ENCODE measurements around the gene UBE2H. TPM values are rescaled to one million over a fixed set of nuclear protein-coding genes. Genes with fewer than 3 reads are reported as not detected.

UBE2H gene
- total RNA-seq, 1 donor from 2014 or later, result 68.5 TPM

- Histone ChIP-seq H3K4me1 (peaks cover 45% of the 10 kb centered on the region), H3K4me3 (peak overlapping the region; percentile 69 to 92), H3K27ac (peak overlapping the region; percentile 99), H3K9me3 (no peaks in the 10 kb centered on the region), H3K27me3 (no peaks in the 10 kb centered on the region), H3K36me3 (no peaks in the 10 kb centered on the region)
- DNase-seq (ENCODE audit: extremely low spot score in 2 of 2), result no peak
- TF ChIP-seq POLR2AphosphoS5 (IDR thresholded peaks at IDR 0.05; ENCODE audit: insufficient read depth in 1 of 2, low read depth in 1 of 2) (no peak), CTCF (IDR thresholded peaks at IDR 0.05) (no peak), POLR2A (IDR thresholded peaks at IDR 0.05) (no peak)
- intact Hi-C loops (cut with DNase I), result loop anchor here (10.0 kb wide), 1 partner anchor 126 kb away; no protein-coding TSS in a partner anchor
Measured at GRCh38 chr7:129950191-129950932, 2.4 kb downstream of the UBE2H start.

- H3K27ac ChIP-seq, result peak overlapping the region; percentile 99
- no peaks in the 10 kb centered on the region for H3K27me3 ChIP-seq
- H3K4me1 ChIP-seq, result peaks cover 45% of the 10 kb centered on the region
- DNase-seq (ENCODE audit: extremely low spot score in 2 of 2), result no peak
- intact Hi-C loops (cut with DNase I), result loop anchor here (10.0 kb wide), 1 partner anchor 125 kb away; no protein-coding TSS in a partner anchor
- no peaks in the 10 kb centered on the region for H3K36me3 ChIP-seq
- peak overlapping the region; percentile 69 to 92 for H3K4me3 ChIP-seq
- no peaks in the 10 kb centered on the region for H3K9me3 ChIP-seq
- TF ChIP-seq POLR2AphosphoS5 (IDR thresholded peaks at IDR 0.05; ENCODE audit: insufficient read depth in 1 of 2, low read depth in 1 of 2) (peak in 1 of 2 donors; percentile 7), CTCF (IDR thresholded peaks at IDR 0.05) (no peak), POLR2A (IDR thresholded peaks at IDR 0.05) (no peak)
Measured at GRCh38 chr7:129949292-129950133, 3.2 kb downstream of the UBE2H start.

- Histone ChIP-seq H3K4me3 (peak overlapping the region; percentile 69 to 92), H3K27me3 (no peaks in the 10 kb centered on the region), H3K27ac (peak overlapping the region; percentile 99), H3K9me3 (no peaks in the 10 kb centered on the region), H3K4me1 (peaks cover 45% of the 10 kb centered on the region), H3K36me3 (no peaks in the 10 kb centered on the region)
- peak; percentile 65 to 78 for TF ChIP-seq POLR2AphosphoS5 (IDR thresholded peaks at IDR 0.05; ENCODE audit: insufficient read depth in 1 of 2, low read depth in 1 of 2)
- TF ChIP-seq POLR2A (IDR thresholded peaks at IDR 0.05), result no peak
- intact Hi-C loops (cut with DNase I), result no loop called here
- peak in 1 of 2 donors; percentile 96 for DNase-seq (ENCODE audit: extremely low spot score in 2 of 2)
Measured at GRCh38 chr7:129948877-129949291, 3.9 kb downstream of the UBE2H start.

GRCh38 chr7:129948338-129948737 is 4.4 kb downstream of the UBE2H start:
- peaks cover 45% of the 10 kb centered on the region for H3K4me1 ChIP-seq
- H3K36me3 ChIP-seq, result no peaks in the 10 kb centered on the region
- no peak for TF ChIP-seq POLR2A (IDR thresholded peaks at IDR 0.05)
- H3K9me3 ChIP-seq, result no peaks in the 10 kb centered on the region
- no peak overlapping the region for H3K4me3 ChIP-seq
- peak overlapping the region; percentile 99 for H3K27ac ChIP-seq
- no peaks in the 10 kb centered on the region for H3K27me3 ChIP-seq
- DNase-seq (ENCODE audit: extremely low spot score in 2 of 2), result no peak
- intact Hi-C loops (cut with DNase I), result no loop called here

- H3K27ac ChIP-seq, result peak overlapping the region; percentile 99
- no peak for DNase-seq (ENCODE audit: extremely low spot score in 2 of 2)
- TF ChIP-seq CTCF (IDR thresholded peaks at IDR 0.05) (no peak), POLR2AphosphoS5 (IDR thresholded peaks at IDR 0.05; ENCODE audit: insufficient read depth in 1 of 2, low read depth in 1 of 2) (no peak), POLR2A (IDR thresholded peaks at IDR 0.05) (no peak)
- intact Hi-C loops (cut with DNase I), result no loop called here
- H3K27me3 ChIP-seq, result no peaks in the 10 kb centered on the region
- H3K4me3 ChIP-seq, result no peak overlapping the region
- no peaks in the 10 kb centered on the region for H3K9me3 ChIP-seq
- no peaks in the 10 kb centered on the region for H3K36me3 ChIP-seq
- peaks cover 45% of the 10 kb centered on the region for H3K4me1 ChIP-seq
Measured at GRCh38 chr7:129947701-129948100, 5.1 kb downstream of the UBE2H start.
